ENCODE data around the gene MAGEA11. TPM values are rescaled to one million over a fixed set of nuclear protein-coding genes. Genes with fewer than 3 reads are reported as not detected.
"Not testable (repeated sequence)": the region's sequence is repeated elsewhere in the genome, so short reads cannot be mapped to it uniquely, and the experiment has no call there.

MAGEA11 gene
- total RNA-seq, 1 experiment from 2014 or later: not detected

- no peaks in the 10 kb centered on the region for H3K27me3 ChIP-seq
- H3K36me3 ChIP-seq: no peaks in the 10 kb centered on the region
- DNase-seq: no peak
- no peaks in the 10 kb centered on the region for H3K9me3 ChIP-seq
- no peak overlapping the region for H3K4me3 ChIP-seq
Observed at GRCh38 chrX:149712831-149713230, 971 bp downstream of the MAGEA11 start.

- no peak overlapping the region for H3K4me3 ChIP-seq
- DNase-seq: no peak
- no peaks in the 10 kb centered on the region for H3K36me3 ChIP-seq
- no peaks in the 10 kb centered on the region for H3K9me3 ChIP-seq
- H3K27me3 ChIP-seq: no peaks in the 10 kb centered on the region
Observed at GRCh38 chrX:149713279-149714050, 1.6 kb downstream of the MAGEA11 start.

- no peak for DNase-seq
- no peaks in the 10 kb centered on the region for H3K36me3 ChIP-seq
- no peaks in the 10 kb centered on the region for H3K9me3 ChIP-seq
- no peaks in the 10 kb centered on the region for H3K27me3 ChIP-seq
- no peak overlapping the region for H3K4me3 ChIP-seq
Observed at GRCh38 chrX:149715468-149715867, 3.6 kb downstream of the MAGEA11 start.

- H3K36me3 ChIP-seq: no peaks in the 10 kb centered on the region
- no peaks in the 10 kb centered on the region for H3K27me3 ChIP-seq
- no peaks in the 10 kb centered on the region for H3K9me3 ChIP-seq
- H3K4me3 ChIP-seq: no peak overlapping the region
- no peak for DNase-seq
Observed at GRCh38 chrX:149716632-149717031, 4.8 kb downstream of the MAGEA11 start.

- no peak overlapping the region for H3K4me3 ChIP-seq
- DNase-seq: no peak
Observed at GRCh38 chrX:149717803-149718202, 5.9 kb downstream of the MAGEA11 start.

GRCh38 chrX:149718757-149719156, 6.9 kb downstream of the MAGEA11 start:
- Histone ChIP-seq H3K36me3 (no peaks in the 10 kb centered on the region), H3K27me3 (no peaks in the 10 kb centered on the region), H3K9me3 (no peaks in the 10 kb centered on the region), H3K4me3 (no peak overlapping the region)
- DNase-seq: no peak

More at GRCh38 chrX:149717803-149718202, 5.9 kb downstream of the MAGEA11 start:
- Histone ChIP-seq H3K27me3 (no peaks in the 10 kb centered on the region), H3K9me3 (no peaks in the 10 kb centered on the region), H3K36me3 (no peaks in the 10 kb centered on the region)

GRCh38 chrX:149720021-149720689, 8.3 kb downstream of the MAGEA11 start:
- H3K27me3 ChIP-seq: no peaks in the 10 kb centered on the region
- no peaks in the 10 kb centered on the region for H3K9me3 ChIP-seq
- H3K4me3 ChIP-seq: no peak overlapping the region
- H3K36me3 ChIP-seq: no peaks in the 10 kb centered on the region
- DNase-seq: no peak

GRCh38 chrX:149721241-149721640, 9.4 kb downstream of the MAGEA11 start:
- not testable (repeated sequence) for DNase-seq, H3K27me3 ChIP-seq, H3K36me3 ChIP-seq, H3K4me3 ChIP-seq, H3K9me3 ChIP-seq

GRCh38 chrX:149721778-149722177, 9.9 kb downstream of the MAGEA11 start:
- no peaks in the 10 kb centered on the region for H3K27me3 ChIP-seq
- no peak for DNase-seq
- H3K36me3 ChIP-seq: no peaks in the 10 kb centered on the region
- no peaks in the 10 kb centered on the region for H3K9me3 ChIP-seq
- no peak overlapping the region for H3K4me3 ChIP-seq

- not testable (repeated sequence) for DNase-seq, H3K9me3 ChIP-seq, H3K27me3 ChIP-seq, H3K36me3 ChIP-seq, H3K4me3 ChIP-seq
Observed at GRCh38 chrX:149723583-149724118, 11.8 kb downstream of the MAGEA11 start.

GRCh38 chrX:149727308-149727707, 15.4 kb downstream of the MAGEA11 start:
- not testable (repeated sequence) for H3K36me3 ChIP-seq, H3K9me3 ChIP-seq, DNase-seq, H3K4me3 ChIP-seq, H3K27me3 ChIP-seq

- H3K36me3 ChIP-seq, H3K27me3 ChIP-seq, DNase-seq, H3K9me3 ChIP-seq, H3K4me3 ChIP-seq: not testable (repeated sequence)
Observed at GRCh38 chrX:149742269-149742668, 30.4 kb downstream of the MAGEA11 start.

GRCh38 chrX:149746390-149747007, 34.6 kb downstream of the MAGEA11 start:
- DNase-seq, H3K27me3 ChIP-seq, H3K4me3 ChIP-seq, H3K9me3 ChIP-seq, H3K36me3 ChIP-seq: not testable (repeated sequence)

- Histone ChIP-seq H3K36me3 (no peaks in the 10 kb centered on the region), H3K27me3 (no peaks in the 10 kb centered on the region), H3K4me3 (no peak overlapping the region), H3K9me3 (no peaks in the 10 kb centered on the region)
- no peak for DNase-seq
Observed at GRCh38 chrX:149757206-149758067, 45.6 kb downstream of the MAGEA11 start.

- Histone ChIP-seq H3K27me3 (no peaks in the 10 kb centered on the region), H3K9me3 (no peaks in the 10 kb centered on the region), H3K36me3 (no peaks in the 10 kb centered on the region), H3K4me3 (no peak overlapping the region)
- no peak for DNase-seq
Observed at GRCh38 chrX:149758068-149758714, 46.3 kb downstream of the MAGEA11 start.

- H3K9me3 ChIP-seq, H3K36me3 ChIP-seq, H3K4me3 ChIP-seq: not testable (repeated sequence)
Observed at GRCh38 chrX:149758715-149759078, 46.8 kb downstream of the MAGEA11 start.

More at GRCh38 chrX:149758715-149759078, 46.8 kb downstream of the MAGEA11 start:
- DNase-seq, H3K27me3 ChIP-seq: not testable (repeated sequence)
